Adrenal gland (tissue), 5 donors: ENCODE measurements around the gene CAPN8.

ENCODE experiments used
- POLR2A ChIP-seq, 2 donors: fragments of 450-650 bp; IDR thresholded peaks; one replicate each; pipeline ENCODE4 v1.6.1; 2017; ENCODE audit warnings: antibody characterized with exemption in 2 of 2, mild to moderate bottlenecking in 2 of 2, moderate library complexity in 1 of 2
- TF ChIP-seq, protein P1 (sequence below), 6 experiments: fragments of 450-650 bp in 4 of 6; fragments of 200-600 bp in 2 of 6; sonication (generic) in 1 of 6; IDR thresholded peaks; 1 replicate in 5 of 6; 2 replicates in 1 of 6; pipeline versions ENCODE4 v1.5.1 to v1.8.0; 2016 to 2021; ENCODE audit warnings: antibody characterized with exemption in 6 of 6, mild to moderate bottlenecking in 2 of 6, moderate library complexity in 1 of 6
- donor health status: DM: no; HTN: no; CAD: no.

DNA sequence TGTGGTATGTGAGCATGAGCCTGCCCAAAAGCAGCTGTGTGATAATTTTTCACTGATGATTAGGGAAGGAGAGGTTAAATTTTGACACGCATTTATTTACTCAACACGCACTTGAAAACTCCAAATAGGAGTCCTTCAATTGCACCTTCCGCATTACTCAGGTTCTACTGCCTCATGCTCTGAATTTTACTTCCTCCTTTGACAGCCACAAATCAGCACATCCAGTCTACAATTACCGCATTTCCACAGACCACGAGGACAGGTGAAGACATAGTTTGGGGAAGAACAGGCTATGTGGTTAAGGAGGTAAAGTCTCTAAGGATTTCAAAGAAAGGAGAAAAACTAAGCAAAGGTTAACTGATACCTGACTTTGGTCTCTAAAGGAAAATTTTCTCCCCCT, 2.6 kb downstream of the CAPN8 start:
- no peak for TF ChIP-seq POLR2A (IDR thresholded peaks at IDR 0.05)
- TF ChIP-seq, protein P1, sequence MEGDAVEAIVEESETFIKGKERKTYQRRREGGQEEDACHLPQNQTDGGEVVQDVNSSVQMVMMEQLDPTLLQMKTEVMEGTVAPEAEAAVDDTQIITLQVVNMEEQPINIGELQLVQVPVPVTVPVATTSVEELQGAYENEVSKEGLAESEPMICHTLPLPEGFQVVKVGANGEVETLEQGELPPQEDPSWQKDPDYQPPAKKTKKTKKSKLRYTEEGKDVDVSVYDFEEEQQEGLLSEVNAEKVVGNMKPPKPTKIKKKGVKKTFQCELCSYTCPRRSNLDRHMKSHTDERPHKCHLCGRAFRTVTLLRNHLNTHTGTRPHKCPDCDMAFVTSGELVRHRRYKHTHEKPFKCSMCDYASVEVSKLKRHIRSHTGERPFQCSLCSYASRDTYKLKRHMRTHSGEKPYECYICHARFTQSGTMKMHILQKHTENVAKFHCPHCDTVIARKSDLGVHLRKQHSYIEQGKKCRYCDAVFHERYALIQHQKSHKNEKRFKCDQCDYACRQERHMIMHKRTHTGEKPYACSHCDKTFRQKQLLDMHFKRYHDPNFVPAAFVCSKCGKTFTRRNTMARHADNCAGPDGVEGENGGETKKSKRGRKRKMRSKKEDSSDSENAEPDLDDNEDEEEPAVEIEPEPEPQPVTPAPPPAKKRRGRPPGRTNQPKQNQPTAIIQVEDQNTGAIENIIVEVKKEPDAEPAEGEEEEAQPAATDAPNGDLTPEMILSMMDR (IDR thresholded peaks at IDR 0.05): no peak
